Neural cell (in vitro differentiated cells): Measurements from ENCODE around the gene ACO2. TPM values are rescaled to one million over a fixed set of nuclear protein-coding genes. Genes with fewer than 3 reads are reported as not detected.
"Not testable (repeated sequence)": the region's sequence is repeated elsewhere in the genome, so short reads cannot be mapped to it uniquely, and the experiment has no call there.

Experiments used
- H2AFZ ChIP-seq: fragments of 200-600, 300-800 bp; sonication (generic), shearing (Covaris generic); 2 replicates; pipeline ENCODE4 v1.6.0; 2014; ENCODE audit warnings: low read depth, mild to moderate bottlenecking, antibody characterized with exemption, low read length, moderate library complexity
- H3F3A ChIP-seq: fragments of 200-600 bp; shearing (Covaris generic); 2 replicates; pipeline ENCODE4 v1.6.1; 2016; ENCODE audit warnings: mild to moderate bottlenecking, moderate library complexity, mixed read lengths, antibody characterized with exemption, low read length; ENCODE audit not compliant: insufficient read depth, poor library complexity, severe bottlenecking
- H3K27ac ChIP-seq: fragments of 200-600, 300-800 bp; sonication (generic), shearing (Covaris generic); 2 replicates; pipeline ENCODE4 v1.5.1; 2014; ENCODE audit warnings: mild to moderate bottlenecking, low read length, moderate library complexity
- H3K27me3 ChIP-seq: fragments of 300-800, 200-600 bp; sonication (generic), shearing (Covaris generic); 2 replicates; pipeline ENCODE4 v1.6.0; 2014; ENCODE audit warnings: mild to moderate bottlenecking, low read depth, low read length, moderate library complexity; ENCODE audit not compliant: insufficient read depth
- H3K36me3 ChIP-seq: fragments of 300-800, 200-600 bp; sonication (generic), shearing (Covaris generic); 2 replicates; pipeline ENCODE4 v1.5.1; 2014; ENCODE audit warnings: mild to moderate bottlenecking, antibody characterized with exemption, low read length, moderate library complexity; ENCODE audit not compliant: insufficient read depth
- H3K4me2 ChIP-seq: fragments of 300-800, 200-600 bp; sonication (generic), shearing (Covaris generic); 2 replicates; pipeline ENCODE4 v1.6.0; 2014; ENCODE audit warnings: mild to moderate bottlenecking, low read length
- H3K4me3 ChIP-seq: fragments of 300-800, 200-600 bp; sonication (generic), shearing (Covaris generic); 2 replicates; pipeline ENCODE4 v1.5.1; 2014; ENCODE audit warnings: mild to moderate bottlenecking, low read length, moderate library complexity
- H3K79me2 ChIP-seq: fragments of 200-600 bp; shearing (Covaris generic); replicated peaks from 2 replicates; pipeline ENCODE4 v1.6.0; 2014; ENCODE audit warnings: mild to moderate bottlenecking, low read length, moderate library complexity; ENCODE audit not compliant: insufficient read depth
- H3K9ac ChIP-seq: fragments of 300-800, 200-600 bp; sonication (generic), shearing (Covaris generic); 2 replicates; pipeline ENCODE4 v1.6.1; 2016; ENCODE audit warnings: mild to moderate bottlenecking, low read length, mixed read lengths
- H3K9me2 ChIP-seq: fragments of 200-600 bp; shearing (Covaris generic); 2 replicates; pipeline ENCODE4 v1.6.1; 2016; ENCODE audit warnings: mild to moderate bottlenecking, low read length, mixed read lengths; ENCODE audit not compliant: insufficient read depth
- H3K9me3 ChIP-seq: fragments of 200-600, 300-800 bp; sonication (generic), shearing (Covaris generic); 2 replicates; pipeline ENCODE4 v1.6.1; 2016; ENCODE audit warnings: mild to moderate bottlenecking, mixed run types, low read length, moderate library complexity, mixed read lengths
- H4K20me1 ChIP-seq: fragments of 200-600 bp; shearing (Covaris generic); 2 replicates; pipeline ENCODE4 v1.6.1; 2016; ENCODE audit warnings: mild to moderate bottlenecking, mixed run types; ENCODE audit not compliant: insufficient read depth
- EP300 ChIP-seq: fragments of 450-650 bp; conservative IDR thresholded peaks from 2 replicates; pipeline ENCODE4 v1.6.1; 2014; ENCODE audit warnings: antibody characterized with exemption, mild to moderate bottlenecking, moderate library complexity; ENCODE audit not compliant: poor library complexity, severe bottlenecking
- EZH2 ChIP-seq: fragments of 200-600, 300-800 bp; shearing (Covaris generic), sonication (generic); IDR thresholded peaks from 2 replicates; pipeline ENCODE4 v1.6.1; 2014; ENCODE audit warnings: antibody characterized with exemption, low read length, borderline replicate concordance, mild to moderate bottlenecking; ENCODE audit not compliant: insufficient read depth, poor library complexity, severe bottlenecking
- MXI1 ChIP-seq: fragments of 450-650 bp; conservative IDR thresholded peaks from 2 replicates; pipeline ENCODE4 v1.6.1; 2014; ENCODE audit warnings: antibody characterized with exemption, mild to moderate bottlenecking; ENCODE audit not compliant: poor library complexity, severe bottlenecking
- POLR2AphosphoS5 ChIP-seq: IDR thresholded peaks from 2 replicates; pipeline ENCODE4 v1.6.1; 2012
- RAD21 ChIP-seq: fragments of 450-650 bp; conservative IDR thresholded peaks from 2 replicates; pipeline ENCODE4 v1.6.1; 2014; ENCODE audit warnings: antibody characterized with exemption, mild to moderate bottlenecking, moderate library complexity
- SMC3 ChIP-seq: fragments of 450-650 bp; conservative IDR thresholded peaks from 2 replicates; pipeline ENCODE4 v1.6.1; 2014; ENCODE audit warnings: antibody characterized with exemption, mild to moderate bottlenecking, moderate library complexity; ENCODE audit not compliant: poor library complexity
- TAF1 ChIP-seq: IDR thresholded peaks from 2 replicates; pipeline ENCODE4 v1.6.1; 2012; ENCODE audit warnings: low read depth
- polyA plus RNA-seq: library from polyadenylated mRNA; depleted of rRNA; stranded (reverse); fragments of >200 nt; gene quantifications from 2 replicates; pipeline ENCODE4 v1.2.3, GENCODE V29; 2014
- TF ChIP-seq, protein P1 (sequence below): IDR thresholded peaks from 2 replicates; pipeline ENCODE4 v1.6.1; 2012; ENCODE audit warnings: borderline replicate concordance
- TF ChIP-seq, protein P2 (sequence below): fragments of 450-650 bp; IDR thresholded peaks from 2 replicates; pipeline ENCODE4 v1.5.1; 2014; ENCODE audit warnings: antibody characterized with exemption, mild to moderate bottlenecking, moderate library complexity; ENCODE audit not compliant: poor library complexity, severe bottlenecking

The ACO2 gene
- polyA plus RNA-seq, 1 donor from 2014 or later, result 72.3 TPM

DNA sequence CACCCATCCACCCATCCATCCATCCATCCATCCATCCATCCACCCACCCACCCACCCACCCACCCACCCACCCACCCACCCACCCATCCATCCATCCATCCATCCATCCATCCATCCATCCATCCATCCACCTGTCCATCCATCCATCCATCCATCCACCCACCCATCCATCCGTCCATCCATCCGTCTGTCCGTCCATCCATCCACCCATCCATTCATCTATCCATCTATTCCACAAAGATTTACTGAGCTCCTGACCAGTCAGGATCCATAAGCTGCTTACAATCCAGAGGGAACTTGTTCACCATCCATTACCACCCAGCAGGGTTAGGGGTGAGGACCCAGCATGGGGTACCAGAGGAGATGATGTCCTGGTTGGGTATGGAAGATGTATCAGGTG, 103.4 kb downstream of the ACO2 start:
- H3K4me2 ChIP-seq, H3K9me2 ChIP-seq, H4K20me1 ChIP-seq, H3K36me3 ChIP-seq, H3K27me3 ChIP-seq, H3K4me3 ChIP-seq, H2AFZ ChIP-seq, H3K27ac ChIP-seq, H3K9me3 ChIP-seq, H3K79me2 ChIP-seq, H3K9ac ChIP-seq, H3F3A ChIP-seq: not testable (repeated sequence)

DNA sequence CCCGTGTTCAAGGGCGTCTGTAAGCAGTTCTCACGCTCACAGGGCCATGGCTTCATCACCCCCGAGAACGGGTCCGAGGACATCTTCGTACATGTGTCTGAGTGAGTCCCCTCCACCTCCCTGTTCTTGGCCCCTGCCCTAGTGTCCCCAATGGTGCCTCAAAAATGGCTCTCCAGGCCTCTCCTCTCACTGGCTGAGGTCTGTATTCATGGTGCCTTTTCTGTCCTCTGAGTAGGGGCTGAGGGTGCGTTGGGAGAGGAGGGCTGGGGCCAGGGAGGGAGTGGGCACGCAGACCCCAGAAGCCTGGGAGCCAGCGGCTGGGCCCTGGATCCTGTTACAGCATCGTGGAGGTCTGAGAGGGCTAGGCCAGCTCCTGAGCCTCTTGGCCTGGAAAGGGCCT, 104.8 kb downstream of the ACO2 start:
- no peaks in the 10 kb centered on the region for H3K36me3 ChIP-seq
- H3K9me2 ChIP-seq, result no peaks in the 10 kb centered on the region
- H3K4me3 ChIP-seq, result no peak overlapping the region
- no peaks in the 10 kb centered on the region for H3K79me2 ChIP-seq
- H3K4me2 ChIP-seq, result no peak overlapping the region
- no peak overlapping the region for H3K27ac ChIP-seq
- H4K20me1 ChIP-seq, result no peaks in the 10 kb centered on the region
- no peaks in the 10 kb centered on the region for H3K9me3 ChIP-seq
- H2AFZ ChIP-seq, result no peak overlapping the region
- no peaks in the 10 kb centered on the region for H3K27me3 ChIP-seq
- H3F3A ChIP-seq, result no peaks in the 10 kb centered on the region
- no peak overlapping the region for H3K9ac ChIP-seq
- no peak for TF ChIP-seq POLR2AphosphoS5
- no peak for TF ChIP-seq MXI1
- TF ChIP-seq TAF1, result no peak
- no peak for TF ChIP-seq EP300
- TF ChIP-seq, protein P1, sequence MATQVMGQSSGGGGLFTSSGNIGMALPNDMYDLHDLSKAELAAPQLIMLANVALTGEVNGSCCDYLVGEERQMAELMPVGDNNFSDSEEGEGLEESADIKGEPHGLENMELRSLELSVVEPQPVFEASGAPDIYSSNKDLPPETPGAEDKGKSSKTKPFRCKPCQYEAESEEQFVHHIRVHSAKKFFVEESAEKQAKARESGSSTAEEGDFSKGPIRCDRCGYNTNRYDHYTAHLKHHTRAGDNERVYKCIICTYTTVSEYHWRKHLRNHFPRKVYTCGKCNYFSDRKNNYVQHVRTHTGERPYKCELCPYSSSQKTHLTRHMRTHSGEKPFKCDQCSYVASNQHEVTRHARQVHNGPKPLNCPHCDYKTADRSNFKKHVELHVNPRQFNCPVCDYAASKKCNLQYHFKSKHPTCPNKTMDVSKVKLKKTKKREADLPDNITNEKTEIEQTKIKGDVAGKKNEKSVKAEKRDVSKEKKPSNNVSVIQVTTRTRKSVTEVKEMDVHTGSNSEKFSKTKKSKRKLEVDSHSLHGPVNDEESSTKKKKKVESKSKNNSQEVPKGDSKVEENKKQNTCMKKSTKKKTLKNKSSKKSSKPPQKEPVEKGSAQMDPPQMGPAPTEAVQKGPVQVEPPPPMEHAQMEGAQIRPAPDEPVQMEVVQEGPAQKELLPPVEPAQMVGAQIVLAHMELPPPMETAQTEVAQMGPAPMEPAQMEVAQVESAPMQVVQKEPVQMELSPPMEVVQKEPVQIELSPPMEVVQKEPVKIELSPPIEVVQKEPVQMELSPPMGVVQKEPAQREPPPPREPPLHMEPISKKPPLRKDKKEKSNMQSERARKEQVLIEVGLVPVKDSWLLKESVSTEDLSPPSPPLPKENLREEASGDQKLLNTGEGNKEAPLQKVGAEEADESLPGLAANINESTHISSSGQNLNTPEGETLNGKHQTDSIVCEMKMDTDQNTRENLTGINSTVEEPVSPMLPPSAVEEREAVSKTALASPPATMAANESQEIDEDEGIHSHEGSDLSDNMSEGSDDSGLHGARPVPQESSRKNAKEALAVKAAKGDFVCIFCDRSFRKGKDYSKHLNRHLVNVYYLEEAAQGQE, result no peak
- TF ChIP-seq, protein P2, sequence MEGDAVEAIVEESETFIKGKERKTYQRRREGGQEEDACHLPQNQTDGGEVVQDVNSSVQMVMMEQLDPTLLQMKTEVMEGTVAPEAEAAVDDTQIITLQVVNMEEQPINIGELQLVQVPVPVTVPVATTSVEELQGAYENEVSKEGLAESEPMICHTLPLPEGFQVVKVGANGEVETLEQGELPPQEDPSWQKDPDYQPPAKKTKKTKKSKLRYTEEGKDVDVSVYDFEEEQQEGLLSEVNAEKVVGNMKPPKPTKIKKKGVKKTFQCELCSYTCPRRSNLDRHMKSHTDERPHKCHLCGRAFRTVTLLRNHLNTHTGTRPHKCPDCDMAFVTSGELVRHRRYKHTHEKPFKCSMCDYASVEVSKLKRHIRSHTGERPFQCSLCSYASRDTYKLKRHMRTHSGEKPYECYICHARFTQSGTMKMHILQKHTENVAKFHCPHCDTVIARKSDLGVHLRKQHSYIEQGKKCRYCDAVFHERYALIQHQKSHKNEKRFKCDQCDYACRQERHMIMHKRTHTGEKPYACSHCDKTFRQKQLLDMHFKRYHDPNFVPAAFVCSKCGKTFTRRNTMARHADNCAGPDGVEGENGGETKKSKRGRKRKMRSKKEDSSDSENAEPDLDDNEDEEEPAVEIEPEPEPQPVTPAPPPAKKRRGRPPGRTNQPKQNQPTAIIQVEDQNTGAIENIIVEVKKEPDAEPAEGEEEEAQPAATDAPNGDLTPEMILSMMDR, result no peak
- TF ChIP-seq SMC3, result no peak
- TF ChIP-seq EZH2, result no peak
- no peak for TF ChIP-seq RAD21

DNA sequence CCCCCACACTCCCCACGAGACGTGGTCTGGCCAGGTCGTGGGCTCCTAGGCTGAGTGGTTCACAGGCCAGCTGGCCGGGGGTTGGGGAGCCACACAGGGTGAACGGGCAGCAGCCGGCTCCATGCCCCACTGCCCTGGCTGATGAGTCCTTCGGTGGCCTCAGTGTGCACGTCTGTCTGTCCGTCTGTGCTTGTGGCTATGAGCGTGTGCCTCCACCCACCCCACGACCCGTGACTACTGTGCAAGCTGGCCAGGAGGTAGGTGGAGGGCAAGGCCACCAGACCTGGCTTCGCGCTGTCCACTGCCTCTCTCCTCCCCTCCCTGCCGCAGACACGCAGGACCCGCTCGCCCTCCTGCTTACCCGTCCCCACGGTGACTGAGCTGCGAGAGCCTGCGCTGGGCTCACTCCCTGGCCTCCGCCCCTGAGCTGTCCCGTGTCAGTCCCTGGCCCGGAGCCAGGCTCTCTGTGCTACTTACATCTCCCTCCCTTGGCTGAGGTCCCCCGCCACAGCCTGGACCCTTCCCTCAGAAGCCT, 106.0 kb downstream of the ACO2 start:
- H3K27ac ChIP-seq, result no peak overlapping the region
- H3K9me3 ChIP-seq, result no peaks in the 10 kb centered on the region
- no peak overlapping the region for H2AFZ ChIP-seq
- no peaks in the 10 kb centered on the region for H3F3A ChIP-seq
- H3K4me2 ChIP-seq, result no peak overlapping the region
- H3K36me3 ChIP-seq, result no peaks in the 10 kb centered on the region
- H3K9ac ChIP-seq, result no peak overlapping the region
- H3K9me2 ChIP-seq, result no peaks in the 10 kb centered on the region
- no peaks in the 10 kb centered on the region for H3K27me3 ChIP-seq
- TF ChIP-seq SMC3, result no peak
- TF ChIP-seq POLR2AphosphoS5, result no peak
- TF ChIP-seq EP300, result no peak
- no peak for TF ChIP-seq TAF1
- TF ChIP-seq RAD21, result no peak
- no peak for TF ChIP-seq EZH2
- TF ChIP-seq, protein P2, result no peak
- TF ChIP-seq MXI1, result no peak
- TF ChIP-seq, protein P1, result no peak
- H4K20me1 ChIP-seq, result no peaks in the 10 kb centered on the region
- H3K79me2 ChIP-seq, result no peaks in the 10 kb centered on the region
- H3K4me3 ChIP-seq, result no peak overlapping the region
